ENCODE measurements around the gene NID2.

DNA sequence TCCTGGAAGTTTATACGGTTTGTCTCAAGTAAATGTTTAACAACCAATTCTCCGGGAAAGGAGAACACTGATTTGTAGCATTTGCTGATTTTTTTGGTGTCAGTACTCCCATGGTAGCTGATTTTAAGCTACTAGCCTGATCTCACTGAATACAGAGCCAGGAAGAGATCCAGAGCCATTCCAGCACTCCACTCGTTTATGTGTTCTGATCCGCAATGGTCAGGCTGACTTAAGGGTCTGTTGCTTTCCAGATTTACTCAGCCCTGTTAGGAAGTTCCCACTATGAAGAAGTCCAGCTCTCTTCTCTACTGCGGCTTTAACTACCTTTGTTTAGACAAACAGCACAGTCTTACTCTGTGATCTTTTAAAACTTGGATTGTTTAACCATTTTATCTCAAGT is 38.0 kb upstream of the NID2 start:
- TF ChIP-seq, protein P1, sequence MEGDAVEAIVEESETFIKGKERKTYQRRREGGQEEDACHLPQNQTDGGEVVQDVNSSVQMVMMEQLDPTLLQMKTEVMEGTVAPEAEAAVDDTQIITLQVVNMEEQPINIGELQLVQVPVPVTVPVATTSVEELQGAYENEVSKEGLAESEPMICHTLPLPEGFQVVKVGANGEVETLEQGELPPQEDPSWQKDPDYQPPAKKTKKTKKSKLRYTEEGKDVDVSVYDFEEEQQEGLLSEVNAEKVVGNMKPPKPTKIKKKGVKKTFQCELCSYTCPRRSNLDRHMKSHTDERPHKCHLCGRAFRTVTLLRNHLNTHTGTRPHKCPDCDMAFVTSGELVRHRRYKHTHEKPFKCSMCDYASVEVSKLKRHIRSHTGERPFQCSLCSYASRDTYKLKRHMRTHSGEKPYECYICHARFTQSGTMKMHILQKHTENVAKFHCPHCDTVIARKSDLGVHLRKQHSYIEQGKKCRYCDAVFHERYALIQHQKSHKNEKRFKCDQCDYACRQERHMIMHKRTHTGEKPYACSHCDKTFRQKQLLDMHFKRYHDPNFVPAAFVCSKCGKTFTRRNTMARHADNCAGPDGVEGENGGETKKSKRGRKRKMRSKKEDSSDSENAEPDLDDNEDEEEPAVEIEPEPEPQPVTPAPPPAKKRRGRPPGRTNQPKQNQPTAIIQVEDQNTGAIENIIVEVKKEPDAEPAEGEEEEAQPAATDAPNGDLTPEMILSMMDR (conservative IDR thresholded peaks at IDR 0.05; ENCODE audit: low read depth, low read length): no peak
- no peak for TF ChIP-seq EZH2 (IDR thresholded peaks at IDR 0.05; ENCODE audit: borderline replicate concordance, low read depth, low read length, poor library complexity, severe bottlenecking)

Data from A673 (cell line).